GM12873 (cell line): ENCODE results near the gene IL18R1.

Experiments
- CTCF ChIP-seq: IDR thresholded peaks from 2 replicates; pipeline ENCODE4 v1.5.1; 2012; ENCODE audit warnings: low read depth, mild to moderate bottlenecking, moderate library complexity, low read length, control low read depth; ENCODE audit not compliant: insufficient read depth; ENCODE audit errors: missing control alignments

Gene IL18R1

GRCh38 chr2:102346381-102347130 is 9.0 kb upstream of the IL18R1 start:
- no peak for TF ChIP-seq CTCF

GRCh38 chr2:102350137-102350793 is 5.3 kb upstream of the IL18R1 start:
- TF ChIP-seq CTCF, result no peak

- no peak for TF ChIP-seq CTCF
Measured at GRCh38 chr2:102356381-102356712, 751 bp downstream of the IL18R1 start.

- no peak for TF ChIP-seq CTCF
Measured at GRCh38 chr2:102356741-102357140, 1.1 kb downstream of the IL18R1 start.

- no peak for TF ChIP-seq CTCF
Measured at GRCh38 chr2:102357937-102358336, 2.3 kb downstream of the IL18R1 start.

- TF ChIP-seq CTCF, result no peak
Measured at GRCh38 chr2:102358496-102358895, 2.9 kb downstream of the IL18R1 start.

GRCh38 chr2:102359527-102359926 is 3.9 kb downstream of the IL18R1 start:
- TF ChIP-seq CTCF, result no peak
